KOPT-K1 (cell line): Measurements from ENCODE around the gene COL18A1.
"Not testable (repeated sequence)": the region's sequence is repeated elsewhere in the genome, so short reads cannot be mapped to it uniquely, and the experiment has no call there.

Experiments used
- H3K27ac ChIP-seq: fragments of 200-600 bp; sonication (generic); 2 replicates; pipeline ENCODE4 v1.5.1; 2016; ENCODE audit warnings: antibody characterized with exemption, mild to moderate bottlenecking, low read depth, low read length; ENCODE audit not compliant: poor library complexity, severe bottlenecking
- H3K36me3 ChIP-seq: fragments of 200-600 bp; sonication (generic); 2 replicates; pipeline ENCODE4 v1.5.1; 2017; ENCODE audit warnings: antibody characterized with exemption, mild to moderate bottlenecking, low read length, moderate library complexity; ENCODE audit not compliant: insufficient read depth
- H3K9me3 ChIP-seq: fragments of 200-600 bp; sonication (generic); 2 replicates; pipeline ENCODE4 v1.5.1; 2017; ENCODE audit warnings: antibody characterized with exemption, low read length, mild to moderate bottlenecking; ENCODE audit not compliant: insufficient read depth, poor library complexity, severe bottlenecking

Gene COL18A1

GRCh38 chr21:45529785-45530422, 124.9 kb downstream of the COL18A1 start:
- Histone ChIP-seq H3K27ac (no peak overlapping the region), H3K36me3 (peaks cover 74% of the 10 kb centered on the region; the same call in 1 of the 2 replicates), H3K9me3 (no peaks in the 10 kb centered on the region)

- Histone ChIP-seq H3K9me3 (no peaks in the 10 kb centered on the region), H3K36me3 (peaks cover 74% of the 10 kb centered on the region; the same call in 1 of the 2 replicates), H3K27ac (no peak overlapping the region)
These were observed 125.6 kb downstream of the COL18A1 start for GRCh38 chr21:45530423-45531113.

GRCh38 chr21:45531114-45531392, 126.1 kb downstream of the COL18A1 start:
- H3K36me3 ChIP-seq, result peaks cover 74% of the 10 kb centered on the region; the same call in 1 of the 2 replicates
- H3K9me3 ChIP-seq, H3K27ac ChIP-seq: not testable (repeated sequence)

GRCh38 chr21:45531393-45532215, 126.6 kb downstream of the COL18A1 start:
- H3K9me3 ChIP-seq, result no peaks in the 10 kb centered on the region
- H3K36me3 ChIP-seq, result peaks cover 74% of the 10 kb centered on the region; the same call in 1 of the 2 replicates
- no peak overlapping the region for H3K27ac ChIP-seq

GRCh38 chr21:45532826-45533360, 127.9 kb downstream of the COL18A1 start:
- peak overlapping the region; percentile 31 for H3K27ac ChIP-seq
- H3K36me3 ChIP-seq, result peaks cover 68% of the 10 kb centered on the region; the same call in 1 of the 2 replicates
- H3K9me3 ChIP-seq, result no peaks in the 10 kb centered on the region

- no peak overlapping the region for H3K27ac ChIP-seq
- no peaks in the 10 kb centered on the region for H3K9me3 ChIP-seq
- H3K36me3 ChIP-seq, result peaks cover 68% of the 10 kb centered on the region; the same call in 1 of the 2 replicates
These were observed 128.4 kb downstream of the COL18A1 start for GRCh38 chr21:45533361-45533845.

GRCh38 chr21:45533846-45534635, 129.1 kb downstream of the COL18A1 start:
- Histone ChIP-seq H3K36me3 (peaks cover 68% of the 10 kb centered on the region; the same call in 1 of the 2 replicates), H3K27ac (no peak overlapping the region), H3K9me3 (no peaks in the 10 kb centered on the region)

GRCh38 chr21:45534636-45535331, 129.8 kb downstream of the COL18A1 start:
- Histone ChIP-seq H3K36me3 (peaks cover 67% of the 10 kb centered on the region; the same call in 1 of the 2 replicates), H3K9me3 (no peaks in the 10 kb centered on the region), H3K27ac (no peak overlapping the region)

GRCh38 chr21:45535341-45536081, 130.5 kb downstream of the COL18A1 start:
- no peak overlapping the region for H3K27ac ChIP-seq
- H3K36me3 ChIP-seq, result peaks cover 66% of the 10 kb centered on the region; the same call in 1 of the 2 replicates

GRCh38 chr21:45536301-45537081, 131.5 kb downstream of the COL18A1 start:
- no peak overlapping the region for H3K27ac ChIP-seq
- H3K9me3 ChIP-seq, result no peaks in the 10 kb centered on the region
- H3K36me3 ChIP-seq, result peaks cover 64% of the 10 kb centered on the region; the same call in 1 of the 2 replicates

More at GRCh38 chr21:45535341-45536081, 130.5 kb downstream of the COL18A1 start:
- H3K9me3 ChIP-seq, result no peaks in the 10 kb centered on the region

- Histone ChIP-seq H3K27ac (no peak overlapping the region), H3K9me3 (no peaks in the 10 kb centered on the region), H3K36me3 (peaks cover 64% of the 10 kb centered on the region; the same call in 1 of the 2 replicates)
These were observed 132.3 kb downstream of the COL18A1 start for GRCh38 chr21:45537111-45537745.

GRCh38 chr21:45537746-45538291, 132.9 kb downstream of the COL18A1 start:
- Histone ChIP-seq H3K9me3 (no peaks in the 10 kb centered on the region), H3K27ac (no peak overlapping the region), H3K36me3 (peaks cover 64% of the 10 kb centered on the region; the same call in 1 of the 2 replicates)
